GM15510 (cell line): Measurements from ENCODE around the gene OR2T10.
"Not testable (repeated sequence)": the region's sequence is repeated elsewhere in the genome, so short reads cannot be mapped to it uniquely, and the experiment has no call there.

Source experiments
- POLR2A ChIP-seq: IDR thresholded peaks from 3 replicates; pipeline ENCODE4 v1.6.1; 2011; ENCODE audit warnings: borderline replicate concordance; ENCODE audit not compliant: insufficient read length; ENCODE audit errors: extremely low read depth

OR2T10 gene

GRCh38 chr1:248597589-248597988 is at the start of gene OR2T10:
OR2T10 (minus strand) TSS chr1:248597700; CDS start chr1:248593768, 3,932 bp downstream.
- no peak for TF ChIP-seq POLR2A

- not testable (repeated sequence) for TF ChIP-seq POLR2A
Measured at GRCh38 chr1:248645178-248645577, 47.7 kb upstream of the OR2T10 start, which contains the start of gene OR2T35. OR2T35 (minus strand) TSS chr1:248645278; CDS start chr1:248639258, 6,020 bp downstream.

- TF ChIP-seq POLR2A, result not testable (repeated sequence)
Measured at GRCh38 chr1:248634991-248635390, 37.5 kb upstream of the OR2T10 start, which contains the start of gene OR2T11. OR2T11 (minus strand) TSS chr1:248635091; CDS start chr1:248627128, 7,963 bp downstream.

- TF ChIP-seq POLR2A, result no peak
Measured at GRCh38 chr1:248631354-248632008, 34.0 kb upstream of the OR2T10 start.

- TF ChIP-seq POLR2A, result no peak
Measured at GRCh38 chr1:248630551-248630950, 33.1 kb upstream of the OR2T10 start.

- no peak for TF ChIP-seq POLR2A
Measured at GRCh38 chr1:248627971-248628844, 30.7 kb upstream of the OR2T10 start.

GRCh38 chr1:248625971-248626370 is 28.5 kb upstream of the OR2T10 start:
- no peak for TF ChIP-seq POLR2A

GRCh38 chr1:248625166-248625565 is 27.7 kb upstream of the OR2T10 start:
- TF ChIP-seq POLR2A, result no peak

- no peak for TF ChIP-seq POLR2A
Measured at GRCh38 chr1:248622570-248623001, 25.1 kb upstream of the OR2T10 start.

GRCh38 chr1:248621770-248622169 is 24.3 kb upstream of the OR2T10 start:
- no peak for TF ChIP-seq POLR2A

GRCh38 chr1:248618878-248619277 is 21.4 kb upstream of the OR2T10 start:
- no peak for TF ChIP-seq POLR2A

- TF ChIP-seq POLR2A, result no peak
Measured at GRCh38 chr1:248618119-248618518, 20.6 kb upstream of the OR2T10 start.

- no peak for TF ChIP-seq POLR2A
Measured at GRCh38 chr1:248613742-248614141, 16.2 kb upstream of the OR2T10 start.

- no peak for TF ChIP-seq POLR2A
Measured at GRCh38 chr1:248611883-248612414, 14.4 kb upstream of the OR2T10 start.

- no peak for TF ChIP-seq POLR2A
Measured at GRCh38 chr1:248610301-248610700, 12.8 kb upstream of the OR2T10 start.
